NK-92 treated with Interleukin-12 subunit alpha and Interleukin-12 subunit beta, amount 100 ng/mL, for 24 hours (cell line): Measurements from ENCODE around the gene ATP5PD.
"Not testable (repeated sequence)": the region's sequence is repeated elsewhere in the genome, so short reads cannot be mapped to it uniquely, and the experiment has no call there.

Experiments
- DNase-seq: peaks from one replicate; lab custom pipeline; 2025; lab: John Stamatoyannopoulos, UW

Gene ATP5PD

DNA sequence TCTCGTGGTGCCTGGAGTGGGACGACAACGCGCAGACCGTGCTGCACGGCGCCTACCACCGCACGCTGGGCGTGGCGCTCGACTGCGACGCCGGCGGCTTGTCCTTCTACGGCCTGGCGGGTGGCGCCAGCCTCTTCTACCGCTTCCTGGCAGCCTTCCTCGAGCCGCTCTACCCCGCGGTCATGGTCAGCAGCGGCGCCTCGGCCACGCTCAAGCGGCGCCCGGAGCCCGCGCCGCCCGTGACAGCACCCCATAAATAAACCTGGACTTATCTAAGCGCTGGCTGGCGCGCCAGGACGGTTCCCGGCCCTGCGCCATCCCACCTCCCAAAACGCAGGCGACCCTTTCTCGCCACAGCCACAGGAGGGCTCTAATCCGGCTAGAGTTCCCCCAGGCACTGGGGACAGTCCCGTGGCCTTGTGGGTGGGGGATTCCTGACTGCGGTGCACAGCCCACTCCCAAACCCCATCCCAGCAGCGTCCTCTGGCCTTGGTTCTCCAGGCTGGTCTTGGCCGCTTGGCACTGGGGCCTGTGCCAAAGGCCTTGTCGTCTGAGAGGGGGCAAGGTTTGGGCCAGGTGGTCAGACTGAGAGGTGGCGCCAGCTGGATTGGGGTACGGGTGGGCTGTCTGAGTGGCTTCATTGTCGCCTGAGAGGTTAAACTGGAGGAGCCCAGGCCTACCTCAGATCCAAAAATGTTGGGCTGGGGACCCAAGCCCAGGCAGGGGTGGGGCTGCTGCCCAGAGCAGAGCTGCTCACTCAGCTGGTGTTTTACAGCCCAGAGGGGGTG is 30.9 kb upstream of the ATP5PD start:
- no peak for DNase-seq

DNA sequence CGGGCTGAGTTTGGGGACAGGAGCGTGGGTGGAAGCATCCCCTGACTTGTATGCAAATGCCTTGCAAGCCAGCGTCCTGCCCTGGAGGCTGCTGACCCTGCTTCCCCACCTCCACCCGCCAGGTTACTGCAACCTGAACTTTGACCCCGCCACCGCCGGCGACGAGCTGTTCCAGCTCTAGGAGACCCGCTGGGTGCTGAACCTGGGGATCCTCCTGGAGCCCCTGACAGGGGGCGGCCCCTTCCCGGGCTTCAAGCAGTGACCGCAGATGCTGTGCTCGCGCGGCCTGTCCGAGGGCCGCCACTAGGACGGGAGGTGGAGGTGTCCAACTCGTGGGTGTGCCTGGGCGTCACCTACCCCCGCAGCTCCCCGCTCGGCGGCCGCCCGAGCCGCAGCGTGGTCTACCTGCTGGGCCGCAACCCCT is 30.3 kb upstream of the ATP5PD start:
- DNase-seq, result no peak

DNA sequence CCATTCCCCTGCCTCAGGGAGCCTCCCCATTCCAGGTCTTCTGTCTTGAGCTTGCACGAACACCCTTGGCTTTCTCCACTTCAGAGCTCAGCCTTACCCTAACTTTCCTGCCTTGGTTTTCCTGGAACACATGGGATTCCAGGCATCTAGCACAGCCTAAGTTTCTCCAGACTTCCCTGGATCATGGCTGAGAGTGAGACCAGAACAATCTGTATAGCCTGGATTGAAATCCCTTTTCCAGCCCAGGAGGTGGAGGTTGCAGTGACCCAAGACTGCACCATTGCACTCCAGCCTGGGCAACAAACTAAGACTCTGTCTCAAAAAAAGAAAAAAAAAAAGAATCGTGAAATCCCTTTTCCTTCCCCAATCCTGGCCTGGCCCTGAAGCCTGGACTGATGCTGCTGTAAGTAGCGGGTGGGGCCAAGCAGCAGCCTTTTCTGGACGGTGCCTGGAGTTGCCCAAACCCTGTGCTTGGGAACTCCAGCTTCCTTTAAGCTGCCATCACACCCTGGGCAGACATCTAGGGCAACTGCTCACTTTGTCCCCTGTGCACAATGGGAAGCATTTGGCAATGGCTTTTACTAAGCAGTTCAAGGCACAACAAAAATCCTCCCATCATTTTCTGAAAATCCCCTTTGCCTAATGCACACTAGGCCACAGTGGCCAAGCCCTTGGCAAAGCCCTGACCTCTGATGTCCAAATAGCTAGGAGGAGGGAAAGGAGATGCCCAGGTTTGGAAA is 29.0 kb upstream of the ATP5PD start:
- DNase-seq, result no peak

DNA sequence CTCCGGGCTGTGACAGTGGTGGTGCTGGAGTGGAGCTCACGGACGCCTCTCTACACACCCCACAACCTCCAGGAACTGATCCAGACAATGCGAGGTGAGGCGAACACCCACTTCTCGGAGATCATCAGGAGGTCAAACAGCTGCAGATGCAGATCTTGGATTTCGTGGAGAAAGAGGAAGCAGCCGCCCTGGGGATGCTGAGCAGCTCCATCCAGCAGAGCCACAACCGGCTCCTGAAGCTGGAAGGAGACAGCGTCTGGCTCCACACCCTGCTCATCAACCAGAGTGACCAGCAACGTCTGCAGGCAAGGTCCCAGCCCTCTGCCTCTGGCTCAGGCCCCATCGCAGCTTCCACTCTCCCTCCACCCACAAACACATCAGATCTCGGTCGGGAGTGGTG is 27.8 kb upstream of the ATP5PD start:
- DNase-seq, result no peak

DNA sequence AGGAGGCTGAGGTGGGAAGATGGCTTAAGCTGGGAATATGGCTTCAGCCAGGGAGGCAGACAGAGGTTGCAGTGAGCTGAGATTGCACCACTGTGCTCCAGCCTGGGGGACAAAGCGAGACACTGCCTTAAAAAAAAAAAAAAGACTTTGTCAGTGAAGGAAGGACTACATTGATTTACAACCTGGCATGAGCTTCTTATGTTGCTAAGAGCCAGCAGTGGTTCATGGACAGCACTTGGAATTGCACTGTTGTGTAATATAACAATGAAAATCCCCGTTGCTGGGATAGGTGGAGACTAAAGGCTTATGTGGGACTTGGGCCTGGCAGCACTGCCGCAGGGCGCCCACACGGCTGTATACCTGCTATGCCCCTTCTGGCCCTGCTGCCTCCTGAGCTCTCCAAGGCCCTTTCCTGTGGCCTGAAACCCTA is 26.9 kb upstream of the ATP5PD start:
- no peak for DNase-seq

DNA sequence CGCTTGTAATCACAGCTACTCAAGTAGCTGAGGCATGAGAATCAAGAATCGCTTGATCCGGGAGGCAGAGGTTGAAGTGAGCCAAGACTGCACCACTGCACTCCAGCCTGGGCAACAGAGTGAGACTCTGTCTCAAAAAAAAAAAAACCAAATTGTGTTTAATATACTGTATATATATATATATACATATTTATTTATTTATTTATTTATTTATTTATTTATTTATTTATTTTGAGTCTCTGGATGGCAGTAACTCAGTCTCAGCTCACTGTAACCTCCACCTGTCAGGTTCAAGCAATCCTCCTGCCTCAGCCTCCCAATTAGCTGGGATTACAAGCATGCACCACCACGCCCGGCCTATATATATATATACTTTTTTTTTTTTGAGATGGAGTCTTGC is 26.1 kb upstream of the ATP5PD start:
- not testable (repeated sequence) for DNase-seq

DNA sequence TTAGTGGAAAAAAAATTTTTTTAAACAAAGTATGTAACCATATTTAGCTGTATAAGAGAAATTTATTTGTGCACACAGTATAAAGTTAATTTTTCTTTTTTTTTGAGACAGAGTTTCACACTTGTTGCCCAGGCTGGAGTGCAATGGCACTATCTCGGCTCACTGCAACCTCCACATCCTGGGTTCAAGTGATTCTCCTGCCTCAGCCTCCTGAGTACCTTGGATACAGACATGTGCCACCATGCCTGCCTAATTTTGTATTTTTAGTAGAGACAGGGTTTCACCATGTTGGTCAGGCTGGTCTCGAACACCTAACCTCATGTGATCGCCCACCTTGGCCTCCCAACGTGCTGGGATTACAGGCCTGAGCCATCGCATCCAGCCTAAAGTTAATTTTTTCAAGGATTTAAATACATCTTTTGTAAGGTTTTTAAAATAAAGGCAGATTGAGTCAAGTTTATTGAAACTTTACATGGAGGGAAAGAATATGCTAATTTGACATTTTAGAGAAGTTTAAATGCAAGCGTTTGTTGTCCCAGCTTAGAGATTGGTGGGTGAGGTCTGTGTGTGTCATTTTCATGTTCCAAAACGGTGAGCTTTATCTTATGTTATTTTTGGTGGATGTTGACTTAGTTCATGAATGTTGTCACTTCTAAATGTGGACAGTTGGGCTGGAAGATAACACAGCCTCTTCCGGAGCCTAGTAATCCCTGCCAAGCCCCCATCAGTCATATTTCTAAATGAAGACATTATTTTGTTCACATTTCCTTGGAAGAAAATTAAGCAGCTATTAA is 24.9 kb upstream of the ATP5PD start:
- DNase-seq, result not testable (repeated sequence)

DNA sequence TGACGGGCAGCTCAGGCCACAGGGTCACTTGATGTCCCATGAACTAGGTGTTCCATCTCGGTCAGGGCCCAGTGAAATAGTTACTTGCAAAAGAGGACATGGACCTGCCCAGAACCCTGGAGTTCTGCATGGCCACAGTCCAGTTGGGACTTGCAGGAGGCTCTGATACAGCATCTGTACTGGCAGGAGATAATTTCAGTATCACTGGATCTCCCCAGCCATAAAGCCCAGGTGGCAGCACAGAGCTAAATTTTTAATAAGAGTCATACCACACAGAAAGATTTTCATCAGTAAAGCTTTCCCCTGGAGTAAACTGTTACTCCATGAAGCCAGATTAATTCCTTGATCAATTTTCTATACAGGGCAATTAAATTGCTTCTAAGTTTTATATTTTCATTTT is 23.0 kb upstream of the ATP5PD start:
- no peak for DNase-seq

DNA sequence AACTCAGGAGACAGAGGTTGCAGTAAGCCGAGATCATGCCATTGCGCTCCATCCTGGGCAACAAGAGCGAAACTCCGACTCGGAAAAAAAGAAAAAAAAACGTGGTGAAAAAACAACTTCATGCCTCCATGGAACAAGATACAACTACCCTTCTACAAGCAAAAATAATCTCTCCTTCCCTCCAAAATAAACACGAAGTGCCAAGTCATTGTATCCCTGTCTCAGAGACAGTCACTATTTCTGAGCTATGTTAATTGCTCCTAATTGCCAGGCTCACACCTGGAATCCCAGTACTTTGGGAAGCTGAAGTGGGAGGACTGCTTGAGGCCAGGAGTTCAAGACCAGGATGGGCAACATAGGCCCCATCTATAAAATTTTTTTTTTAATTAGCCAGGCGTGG is 22.0 kb upstream of the ATP5PD start:
- DNase-seq, result no peak

DNA sequence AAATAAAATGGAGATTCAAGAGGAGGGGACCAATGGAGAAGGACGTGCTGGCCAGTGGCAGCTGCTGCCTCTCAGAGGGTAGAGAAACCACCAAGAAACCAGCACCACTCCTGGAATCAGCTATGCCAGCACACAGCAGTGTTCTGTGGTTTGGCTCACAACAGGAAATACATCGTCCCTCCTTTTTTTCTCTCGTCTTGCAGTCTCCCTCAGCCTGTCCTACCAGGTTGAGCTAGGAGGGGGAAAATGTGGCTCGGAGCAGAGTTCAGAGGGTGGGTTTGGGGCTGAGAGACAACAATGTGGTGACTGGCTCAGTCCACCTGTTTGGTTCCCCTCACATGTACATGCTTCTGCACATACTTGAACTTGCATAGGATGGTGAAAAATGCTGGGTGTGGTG is 21.1 kb upstream of the ATP5PD start:
- no peak for DNase-seq

DNA sequence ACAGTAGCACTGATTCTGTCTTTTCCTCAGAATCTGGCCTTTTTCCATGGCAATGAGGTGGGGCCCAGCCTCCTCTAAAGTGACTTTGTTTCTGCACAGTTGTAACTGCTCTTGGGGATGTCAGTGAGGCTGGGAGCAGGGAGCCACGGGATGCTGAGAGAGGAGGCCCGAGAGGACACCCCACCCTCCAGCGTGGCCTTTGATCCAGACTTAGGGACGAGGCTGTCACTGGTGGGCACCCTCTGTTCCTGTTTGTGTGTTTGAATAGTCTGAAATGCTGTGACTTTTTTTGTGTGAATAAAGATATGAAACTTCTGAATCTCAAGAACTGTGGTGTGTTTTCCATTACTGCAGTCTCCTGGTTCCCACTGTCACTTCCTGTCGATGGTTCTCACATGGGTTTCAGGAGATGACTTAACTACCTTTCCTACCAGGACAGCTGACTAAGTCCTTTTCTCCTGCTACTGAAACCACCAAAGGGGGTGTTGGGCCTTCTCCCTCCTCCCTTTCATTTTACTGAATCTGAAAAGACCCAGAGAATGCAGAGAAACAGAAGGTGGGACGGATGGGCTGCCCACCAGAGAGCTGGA is 18.9 kb upstream of the ATP5PD start:
- no peak for DNase-seq

DNA sequence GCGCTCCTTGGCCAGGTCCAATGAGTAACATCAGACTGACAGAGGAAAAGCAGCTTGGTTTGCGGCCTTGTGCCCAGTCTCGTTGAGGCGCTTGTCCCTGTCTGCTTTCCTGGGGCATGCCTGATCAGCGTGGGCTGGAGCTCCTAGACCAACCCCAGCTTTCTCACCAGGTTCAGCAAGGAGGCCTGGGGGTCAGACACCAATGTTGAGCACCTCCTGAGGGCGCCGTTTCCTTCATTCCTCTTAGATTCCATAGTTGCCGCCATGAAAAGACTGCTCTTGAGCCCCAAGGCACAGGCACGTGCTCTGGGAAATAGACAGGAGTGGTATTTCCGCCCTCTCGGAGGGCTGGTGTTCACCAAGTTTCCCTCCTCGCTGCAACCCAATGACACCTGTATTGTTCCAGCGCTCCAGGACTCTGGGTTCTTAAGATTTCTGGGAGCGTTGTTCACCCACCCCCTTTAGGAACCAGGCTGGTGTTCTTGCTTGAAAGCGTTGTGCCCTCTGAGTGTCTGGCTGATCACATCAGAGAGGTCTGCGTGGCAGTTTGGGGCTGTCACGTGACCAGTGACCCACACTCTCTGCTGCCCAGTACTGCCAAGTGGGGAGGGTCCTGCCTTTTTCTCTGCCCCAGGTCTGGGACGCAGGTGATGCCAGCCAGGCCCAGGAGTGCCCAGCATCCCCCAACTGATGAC is 18.2 kb upstream of the ATP5PD start:
- no peak for DNase-seq

DNA sequence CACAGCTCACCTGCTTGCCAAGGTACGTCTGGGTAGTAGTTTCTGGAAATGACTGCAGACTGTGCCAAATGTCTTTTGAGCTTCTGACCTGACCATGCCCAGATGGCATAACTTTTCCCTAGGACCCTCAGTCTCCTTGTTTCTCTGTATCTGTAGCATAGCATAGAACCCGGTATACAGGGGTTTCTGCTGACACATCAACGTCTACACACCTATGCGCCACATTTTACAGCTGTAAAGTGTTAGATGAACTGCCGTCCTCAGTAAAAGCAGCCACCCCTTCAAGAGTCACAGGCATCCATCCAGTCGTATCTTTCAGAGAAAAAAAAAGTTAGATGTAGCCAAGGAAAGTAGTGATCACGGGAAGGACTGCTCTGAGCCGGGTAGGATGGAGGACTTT is 17.7 kb upstream of the ATP5PD start:
- DNase-seq, result no peak

DNA sequence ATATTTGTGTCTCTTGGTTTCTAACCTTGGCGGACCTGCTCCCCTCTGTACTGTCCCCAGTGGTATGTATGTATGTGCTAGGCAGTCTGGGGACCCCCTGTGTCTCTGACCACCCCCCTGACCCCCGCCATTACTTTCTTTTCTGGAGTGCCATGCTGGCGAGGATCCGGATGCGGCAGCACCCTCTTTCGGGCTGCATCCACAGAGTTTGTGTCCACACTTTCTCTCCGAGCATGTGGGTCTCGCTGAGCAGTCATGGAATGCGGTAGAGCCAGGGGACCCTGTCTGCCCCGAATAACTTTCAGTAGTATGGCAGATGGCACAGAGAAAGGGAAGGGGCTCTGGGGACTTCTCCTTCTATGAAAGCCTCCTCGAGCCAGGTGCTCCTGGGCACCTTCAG is 17.3 kb upstream of the ATP5PD start:
- DNase-seq, result no peak

DNA sequence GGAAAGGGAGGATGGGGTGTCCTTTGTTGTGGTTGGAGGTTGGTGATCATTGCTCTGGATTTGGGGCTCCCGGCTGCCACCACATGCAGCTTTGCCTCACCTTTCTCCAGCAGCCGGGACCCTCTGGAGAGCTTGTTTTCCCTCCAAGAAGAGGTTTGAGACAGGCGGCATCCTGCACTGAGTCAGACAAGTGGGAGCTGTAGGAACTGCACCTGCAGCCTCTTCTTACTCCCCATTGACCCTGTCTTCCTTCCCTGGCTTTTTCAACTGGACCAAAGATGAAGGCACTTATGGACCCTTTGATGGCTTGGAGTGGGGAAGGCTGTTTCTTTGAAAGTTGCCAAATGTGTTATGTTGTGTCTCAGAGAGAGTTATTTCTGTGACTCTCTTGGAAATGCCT is 16.9 kb upstream of the ATP5PD start:
- no peak for DNase-seq

DNA sequence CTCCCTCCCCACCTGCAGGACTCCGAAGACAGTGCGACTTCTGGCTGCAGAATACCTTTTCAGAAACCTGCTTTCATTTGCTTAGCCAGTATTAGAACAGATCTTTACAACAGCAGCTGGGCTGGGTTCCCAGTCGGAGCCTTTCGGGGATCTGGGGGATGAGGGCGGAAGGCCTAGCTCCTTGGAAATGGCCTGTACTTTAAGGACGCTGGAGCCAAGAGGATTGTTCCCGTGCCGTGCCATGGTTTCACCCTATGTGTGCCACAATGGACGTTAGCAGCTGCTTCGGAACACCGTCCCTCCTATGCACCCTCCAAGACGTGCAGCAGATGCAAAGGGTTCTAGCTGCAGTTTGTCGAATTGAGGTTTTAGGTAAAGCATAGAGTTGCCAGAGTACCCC is 16.4 kb upstream of the ATP5PD start:
- no peak for DNase-seq

DNA sequence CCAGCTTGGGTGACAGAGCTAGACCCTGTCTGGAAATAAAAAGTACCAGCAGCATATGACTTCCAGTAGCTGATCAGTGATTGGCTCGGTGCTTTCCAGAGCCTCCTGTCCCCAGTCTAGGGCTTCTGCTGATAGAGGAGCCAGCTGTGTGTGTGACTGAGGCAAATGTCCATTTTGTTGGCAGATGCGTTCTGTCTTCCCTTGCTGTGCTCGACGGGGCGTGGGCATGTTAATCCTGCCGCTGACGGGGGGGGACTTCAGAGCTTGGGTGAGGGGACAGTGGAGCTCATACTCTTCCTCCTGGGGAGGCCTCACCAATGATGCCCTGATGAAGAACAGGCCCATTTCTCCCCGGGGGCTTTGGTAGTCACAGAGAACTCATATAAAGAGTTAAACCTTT is 14.8 kb upstream of the ATP5PD start:
- DNase-seq, result no peak

DNA sequence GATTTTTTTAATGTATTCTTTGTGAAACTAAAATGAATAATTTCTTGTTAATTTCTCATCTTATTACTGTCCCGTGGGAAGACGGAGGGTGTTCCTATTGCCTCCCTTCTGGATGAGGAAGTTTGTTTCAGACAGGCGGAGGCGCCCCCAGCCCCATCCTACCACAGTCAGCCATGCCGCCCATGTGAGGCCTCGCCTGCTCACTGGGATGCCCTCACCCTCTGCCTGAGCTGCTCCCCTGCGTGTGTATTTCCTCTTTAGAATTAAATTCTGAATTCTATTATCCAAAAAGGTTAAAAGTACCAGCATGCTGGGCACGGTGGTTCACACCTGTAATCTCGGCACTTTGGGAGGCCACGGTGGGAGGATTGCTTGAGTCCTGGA is 14.3 kb upstream of the ATP5PD start:
- DNase-seq, result no peak

DNA sequence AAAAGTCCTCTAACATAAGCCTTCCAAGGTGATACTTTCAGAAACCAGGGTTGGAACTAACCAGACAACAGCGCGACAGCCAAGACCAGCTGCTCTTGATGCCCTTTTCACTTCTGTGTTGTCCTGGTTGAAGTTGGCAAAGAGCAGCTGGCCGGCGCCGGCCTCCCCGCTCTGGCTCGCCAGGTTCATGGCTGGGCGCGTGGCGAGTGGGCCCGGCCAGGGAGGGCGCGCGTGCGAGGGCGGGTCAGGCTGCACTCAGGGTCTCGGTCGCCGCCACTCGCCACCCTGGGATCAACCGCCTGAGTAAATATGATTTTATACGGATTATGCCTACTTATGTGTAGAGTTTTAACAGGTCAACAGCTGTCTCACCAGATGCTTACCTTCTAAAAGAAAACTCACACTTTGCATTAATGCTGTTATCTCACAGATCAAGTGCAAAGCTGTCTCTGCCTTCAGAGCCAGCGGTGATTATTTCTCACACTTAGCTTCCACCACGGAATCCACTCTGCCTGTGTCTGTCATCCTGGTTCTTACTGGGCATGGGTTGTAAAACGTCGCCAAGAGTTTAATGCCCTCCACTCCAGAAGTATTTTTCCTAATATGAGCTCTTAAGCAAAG is 13.8 kb upstream of the ATP5PD start:
- DNase-seq, result no peak

DNA sequence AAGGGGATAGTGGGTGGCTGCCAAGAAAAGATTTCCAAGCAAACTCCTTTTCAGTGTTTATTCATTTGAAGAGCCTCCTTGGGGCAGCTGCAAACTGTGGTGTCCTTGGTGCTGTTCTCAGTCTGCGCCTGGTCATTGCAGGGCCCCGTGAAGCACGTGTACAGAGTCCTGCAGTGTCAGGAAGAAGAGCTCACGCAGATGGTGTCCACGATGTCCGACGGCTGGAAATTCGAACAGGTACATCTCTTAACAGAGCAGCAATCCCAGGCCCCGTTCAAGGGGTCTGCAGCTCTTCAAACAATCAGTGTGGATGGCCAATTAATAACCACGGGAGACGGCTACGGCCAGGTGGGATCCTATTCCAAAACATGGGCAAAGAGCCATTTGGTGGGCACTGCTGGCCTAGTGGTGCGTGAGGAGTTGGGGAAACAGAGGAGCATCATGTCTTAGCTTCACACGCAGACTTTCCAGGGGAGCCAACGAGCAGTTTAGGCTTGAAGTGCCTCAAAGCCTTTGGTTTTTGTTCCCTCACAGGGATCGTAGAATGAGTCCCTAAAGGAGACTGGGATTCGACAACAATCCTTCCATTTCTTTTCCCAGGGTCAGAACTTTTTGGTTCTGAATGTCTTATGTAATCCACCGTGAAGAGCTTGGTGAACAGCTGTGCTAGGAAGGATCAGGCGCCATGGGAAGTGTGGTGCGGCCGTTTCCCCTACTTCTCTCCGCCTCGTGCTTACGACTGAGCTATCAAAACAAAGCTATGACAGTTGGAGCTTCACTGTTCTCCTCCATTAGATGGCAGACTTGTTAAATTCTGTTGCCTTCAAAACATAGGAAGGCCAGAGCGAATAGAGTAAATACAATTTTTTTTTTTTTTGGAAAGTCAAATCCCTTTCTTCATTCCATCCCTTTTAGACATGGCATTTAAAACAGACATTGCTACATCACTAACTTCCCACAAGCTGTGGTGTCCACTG is 12.9 kb upstream of the ATP5PD start:
- no peak for DNase-seq
